Measurements from ENCODE around the gene LARGE1. TPM values are rescaled to one million over a fixed set of nuclear protein-coding genes. Genes with fewer than 3 reads are reported as not detected.

LARGE1 gene
- total and polyA plus RNA-seq, 2 of the 13 experiments (the other 11 are each of a cell fraction or from before 2014, with no cell fraction given), result 8.4 to 11.0 TPM

DNA sequence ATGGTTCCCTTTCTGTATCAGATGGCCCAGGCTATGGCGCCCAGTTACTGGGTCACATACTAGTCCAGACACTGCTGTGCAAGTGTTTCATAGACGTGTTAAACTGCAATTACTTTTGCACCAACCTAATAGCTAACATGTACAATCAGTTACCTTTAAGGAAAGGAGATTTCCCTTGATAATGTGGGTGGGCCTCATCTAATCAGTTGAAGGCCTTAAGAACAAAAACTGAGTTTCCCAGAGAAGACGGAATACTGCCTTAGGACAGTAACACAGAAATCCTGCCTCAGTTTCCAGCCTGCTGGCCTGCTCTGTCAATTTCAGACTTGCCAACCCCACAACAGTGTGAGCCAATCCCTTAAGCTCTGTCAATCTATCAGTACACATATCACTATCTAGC is 632.2 kb downstream of the LARGE1 start (continued):
- TF ChIP-seq, protein P1, sequence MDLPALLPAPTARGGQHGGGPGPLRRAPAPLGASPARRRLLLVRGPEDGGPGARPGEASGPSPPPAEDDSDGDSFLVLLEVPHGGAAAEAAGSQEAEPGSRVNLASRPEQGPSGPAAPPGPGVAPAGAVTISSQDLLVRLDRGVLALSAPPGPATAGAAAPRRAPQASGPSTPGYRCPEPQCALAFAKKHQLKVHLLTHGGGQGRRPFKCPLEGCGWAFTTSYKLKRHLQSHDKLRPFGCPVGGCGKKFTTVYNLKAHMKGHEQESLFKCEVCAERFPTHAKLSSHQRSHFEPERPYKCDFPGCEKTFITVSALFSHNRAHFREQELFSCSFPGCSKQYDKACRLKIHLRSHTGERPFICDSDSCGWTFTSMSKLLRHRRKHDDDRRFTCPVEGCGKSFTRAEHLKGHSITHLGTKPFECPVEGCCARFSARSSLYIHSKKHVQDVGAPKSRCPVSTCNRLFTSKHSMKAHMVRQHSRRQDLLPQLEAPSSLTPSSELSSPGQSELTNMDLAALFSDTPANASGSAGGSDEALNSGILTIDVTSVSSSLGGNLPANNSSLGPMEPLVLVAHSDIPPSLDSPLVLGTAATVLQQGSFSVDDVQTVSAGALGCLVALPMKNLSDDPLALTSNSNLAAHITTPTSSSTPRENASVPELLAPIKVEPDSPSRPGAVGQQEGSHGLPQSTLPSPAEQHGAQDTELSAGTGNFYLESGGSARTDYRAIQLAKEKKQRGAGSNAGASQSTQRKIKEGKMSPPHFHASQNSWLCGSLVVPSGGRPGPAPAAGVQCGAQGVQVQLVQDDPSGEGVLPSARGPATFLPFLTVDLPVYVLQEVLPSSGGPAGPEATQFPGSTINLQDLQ (CRISPR knock-in tag; IDR thresholded peaks at IDR 0.05), result no peak
- TF ChIP-seq, protein P2, sequence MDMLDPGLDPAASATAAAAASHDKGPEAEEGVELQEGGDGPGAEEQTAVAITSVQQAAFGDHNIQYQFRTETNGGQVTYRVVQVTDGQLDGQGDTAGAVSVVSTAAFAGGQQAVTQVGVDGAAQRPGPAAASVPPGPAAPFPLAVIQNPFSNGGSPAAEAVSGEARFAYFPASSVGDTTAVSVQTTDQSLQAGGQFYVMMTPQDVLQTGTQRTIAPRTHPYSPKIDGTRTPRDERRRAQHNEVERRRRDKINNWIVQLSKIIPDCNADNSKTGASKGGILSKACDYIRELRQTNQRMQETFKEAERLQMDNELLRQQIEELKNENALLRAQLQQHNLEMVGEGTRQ (IDR thresholded peaks at IDR 0.05; ENCODE audit: low read depth, low read length), result no peak
- TF ChIP-seq, protein P2 (CRISPR knock-in tag; IDR thresholded peaks at IDR 0.05; ENCODE audit: borderline replicate concordance), result no peak

DNA sequence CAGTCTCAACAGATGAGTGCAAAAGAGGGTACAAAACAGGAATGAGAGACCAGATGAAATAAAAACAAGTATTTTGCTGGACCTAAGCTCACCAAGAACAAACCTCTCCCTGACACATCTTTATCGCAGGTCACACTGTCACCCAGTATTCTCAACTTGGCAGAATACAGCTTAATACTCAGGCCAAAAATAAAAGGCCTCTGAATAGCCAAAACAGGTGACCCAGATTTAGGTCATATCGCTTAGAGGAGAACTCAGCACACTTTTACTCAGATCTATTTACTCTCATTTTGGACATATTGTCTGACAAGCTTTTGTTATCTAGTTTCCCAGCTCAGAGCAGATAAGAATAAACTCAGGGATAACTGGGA is 645.2 kb downstream of the LARGE1 start:
- H3K27me3 ChIP-seq (ENCODE audit: control insufficient read depth in 1 of 2, insufficient read depth in 2 of 2, low read length in 2 of 2), result no peaks in the 10 kb centered on the region
- POLR2A ChIA-PET, result no interaction called here
- no peak overlapping the region for H3K4me2 ChIP-seq (ENCODE audit: low read depth, low read length)
- H3K36me3 ChIP-seq (replicated peaks in 1 of 2; ENCODE audit: control insufficient read depth in 1 of 2, insufficient read depth in 2 of 2, low read length in 2 of 2), result no peaks in the 10 kb centered on the region; a peak in 2 of 5 replicates
- H3K9me3 ChIP-seq (ENCODE audit: low read length), result no peaks in the 10 kb centered on the region
- no peaks in the 10 kb centered on the region for H3K79me2 ChIP-seq (ENCODE audit: insufficient read depth, low read length)
- FAIRE-seq, result no peak
- CTCF ChIA-PET (ENCODE audit: low intra/inter-chr PET ratio, low total read pairs), result no interaction called here
- 91% methylated on average over 2 of the region's 2 CpGs for WGBS (ENCODE audit: low lambda C conversion rate)
- H3K9ac ChIP-seq (ENCODE audit: insufficient read depth, low read depth, low read length), result no peak overlapping the region
- peaks cover 66% of the 10 kb centered on the region for H3K4me1 ChIP-seq (ENCODE audit: insufficient read depth, low read length)
- no peak for ATAC-seq
- in situ Hi-C loops (cut with HindIII; ENCODE audit: extremely low pct_ligation_motif_present, low pct_unique_long_range_greater_than_20kb), result no loop called here
- no peak overlapping the region for H3K27ac ChIP-seq (ENCODE audit: extremely low read length, insufficient read depth, low read length)
- no peak overlapping the region for H2AFZ ChIP-seq (ENCODE audit: low read length)
- DNase-seq (ENCODE audit: low spot score), result no peak
- no peaks in the 10 kb centered on the region for H4K20me1 ChIP-seq (ENCODE audit: insufficient read depth, low read length)
- no TSS peak for BruUV-seq (replicated peaks)
- intact Hi-C loops (cut with micrococcal nuclease; ENCODE audit: unreplicated experiment), result no loop called here
- H3K4me3 ChIP-seq (replicated peaks in 1 of 3; ENCODE audit: insufficient read depth in 1 of 3, low read depth in 2 of 3, low read length in 3 of 3), result no peak overlapping the region
- no peak for TF ChIP-seq NFATC3 (CRISPR knock-in tag; IDR thresholded peaks at IDR 0.05)
- no peak for TF ChIP-seq MAF1 (CRISPR knock-in tag; IDR thresholded peaks at IDR 0.05; ENCODE audit: borderline replicate concordance)
- TF ChIP-seq MED13 (CRISPR knock-in tag; IDR thresholded peaks at IDR 0.05), result no peak
- no peak for TF ChIP-seq TOPORS (CRISPR knock-in tag; IDR thresholded peaks at IDR 0.05)
- no peak for TF ChIP-seq CHCHD3 (CRISPR knock-in tag; IDR thresholded peaks at IDR 0.05)
- TF ChIP-seq, protein P3, sequence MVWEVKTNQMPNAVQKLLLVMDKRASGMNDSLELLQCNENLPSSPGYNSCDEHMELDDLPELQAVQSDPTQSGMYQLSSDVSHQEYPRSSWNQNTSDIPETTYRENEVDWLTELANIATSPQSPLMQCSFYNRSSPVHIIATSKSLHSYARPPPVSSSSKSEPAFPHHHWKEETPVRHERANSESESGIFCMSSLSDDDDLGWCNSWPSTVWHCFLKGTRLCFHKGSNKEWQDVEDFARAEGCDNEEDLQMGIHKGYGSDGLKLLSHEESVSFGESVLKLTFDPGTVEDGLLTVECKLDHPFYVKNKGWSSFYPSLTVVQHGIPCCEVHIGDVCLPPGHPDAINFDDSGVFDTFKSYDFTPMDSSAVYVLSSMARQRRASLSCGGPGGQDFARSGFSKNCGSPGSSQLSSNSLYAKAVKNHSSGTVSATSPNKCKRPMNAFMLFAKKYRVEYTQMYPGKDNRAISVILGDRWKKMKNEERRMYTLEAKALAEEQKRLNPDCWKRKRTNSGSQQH (CRISPR knock-in tag; IDR thresholded peaks at IDR 0.05; ENCODE audit: low read depth), result no peak
- TF ChIP-seq ZFP36L2 (CRISPR knock-in tag; IDR thresholded peaks at IDR 0.05), result no peak
- TF ChIP-seq, protein P4, sequence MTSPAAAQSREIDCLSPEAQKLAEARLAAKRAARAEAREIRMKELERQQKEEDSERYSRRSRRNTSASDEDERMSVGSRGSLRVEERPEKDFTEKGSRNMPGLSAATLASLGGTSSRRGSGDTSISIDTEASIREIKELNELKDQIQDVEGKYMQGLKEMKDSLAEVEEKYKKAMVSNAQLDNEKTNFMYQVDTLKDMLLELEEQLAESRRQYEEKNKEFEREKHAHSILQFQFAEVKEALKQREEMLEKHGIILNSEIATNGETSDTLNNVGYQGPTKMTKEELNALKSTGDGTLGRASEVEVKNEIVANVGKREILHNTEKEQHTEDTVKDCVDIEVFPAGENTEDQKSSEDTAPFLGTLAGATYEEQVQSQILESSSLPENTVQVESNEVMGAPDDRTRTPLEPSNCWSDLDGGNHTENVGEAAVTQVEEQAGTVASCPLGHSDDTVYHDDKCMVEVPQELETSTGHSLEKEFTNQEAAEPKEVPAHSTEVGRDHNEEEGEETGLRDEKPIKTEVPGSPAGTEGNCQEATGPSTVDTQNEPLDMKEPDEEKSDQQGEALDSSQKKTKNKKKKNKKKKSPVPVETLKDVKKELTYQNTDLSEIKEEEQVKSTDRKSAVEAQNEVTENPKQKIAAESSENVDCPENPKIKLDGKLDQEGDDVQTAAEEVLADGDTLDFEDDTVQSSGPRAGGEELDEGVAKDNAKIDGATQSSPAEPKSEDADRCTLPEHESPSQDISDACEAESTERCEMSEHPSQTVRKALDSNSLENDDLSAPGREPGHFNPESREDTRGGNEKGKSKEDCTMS (CRISPR knock-in tag; conservative IDR thresholded peaks at IDR 0.05), result no peak
- TF ChIP-seq GATAD2A (CRISPR knock-in tag; IDR thresholded peaks at IDR 0.05), result no peak
- no peak for TF ChIP-seq ZNF292 (CRISPR knock-in tag; IDR thresholded peaks at IDR 0.05; ENCODE audit: borderline replicate concordance, low read depth)
- no peak for TF ChIP-seq ZC3H4 (CRISPR knock-in tag; IDR thresholded peaks at IDR 0.05; ENCODE audit: borderline replicate concordance)
- TF ChIP-seq NR2F2 (IDR thresholded peaks at IDR 0.05; ENCODE audit: borderline replicate concordance, low read depth), result no peak
- no peak for TF ChIP-seq EP300 (IDR thresholded peaks at IDR 0.05; ENCODE audit: low read depth in 2 of 2, low read length in 2 of 2)
- no peak for TF ChIP-seq EP300 (CRISPR knock-in tag; IDR thresholded peaks at IDR 0.05; ENCODE audit: borderline replicate concordance)
